Activated T-cell treated with anti-CD3 and anti-CD28 coated beads, Interleukin-2, amount 50 U/mL, for 1 hour (primary cell): Measurements from ENCODE around the gene METTL8.
"Not testable (repeated sequence)": the region's sequence is repeated elsewhere in the genome, so short reads cannot be mapped to it uniquely, and the experiment has no call there.

Experiments used
- DNase-seq: peaks from one replicate; pipeline ENCODE4 v3.0.0-alpha.2; 2020

METTL8 gene

GRCh38 chr2:171341394-171342066, 92.3 kb downstream of the METTL8 start:
- no peak for DNase-seq

DNA sequence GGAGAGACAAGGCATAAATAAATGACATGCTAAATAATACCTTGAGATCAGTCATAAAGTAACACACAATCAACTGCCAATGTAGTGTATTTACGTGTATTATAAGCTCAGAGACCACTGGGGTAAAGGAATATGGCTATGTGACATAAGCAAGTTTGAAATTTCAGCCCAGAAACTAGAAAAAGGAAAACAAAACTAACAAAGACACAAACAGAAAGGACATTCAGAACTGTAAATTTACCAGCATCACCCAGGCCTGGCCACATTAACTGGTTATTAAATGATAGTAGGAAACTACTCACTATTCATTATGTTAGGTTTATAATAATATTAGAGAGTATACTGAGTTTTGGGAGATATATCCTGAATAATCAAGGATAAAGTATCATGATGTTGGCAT, 98.8 kb downstream of the METTL8 start:
- no peak for DNase-seq

DNA sequence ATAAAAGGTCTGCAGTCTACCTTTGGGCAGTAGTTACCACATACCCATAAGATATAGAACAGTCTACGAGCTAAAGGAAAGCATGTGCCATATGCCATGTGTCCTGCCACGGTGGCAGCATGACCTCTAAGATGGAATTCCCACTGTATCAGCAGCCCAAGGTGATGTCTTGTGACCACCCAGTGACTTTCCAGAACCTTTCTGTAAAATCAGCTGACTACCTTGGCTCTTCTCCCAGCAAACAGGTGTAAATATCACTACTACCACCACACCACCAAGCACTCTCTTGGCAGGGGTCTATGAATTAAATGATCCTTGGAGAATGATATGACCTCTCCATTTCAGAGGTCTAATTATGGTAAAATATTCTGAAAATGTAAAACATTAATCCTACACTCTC, 99.6 kb downstream of the METTL8 start:
- no peak for DNase-seq

DNA sequence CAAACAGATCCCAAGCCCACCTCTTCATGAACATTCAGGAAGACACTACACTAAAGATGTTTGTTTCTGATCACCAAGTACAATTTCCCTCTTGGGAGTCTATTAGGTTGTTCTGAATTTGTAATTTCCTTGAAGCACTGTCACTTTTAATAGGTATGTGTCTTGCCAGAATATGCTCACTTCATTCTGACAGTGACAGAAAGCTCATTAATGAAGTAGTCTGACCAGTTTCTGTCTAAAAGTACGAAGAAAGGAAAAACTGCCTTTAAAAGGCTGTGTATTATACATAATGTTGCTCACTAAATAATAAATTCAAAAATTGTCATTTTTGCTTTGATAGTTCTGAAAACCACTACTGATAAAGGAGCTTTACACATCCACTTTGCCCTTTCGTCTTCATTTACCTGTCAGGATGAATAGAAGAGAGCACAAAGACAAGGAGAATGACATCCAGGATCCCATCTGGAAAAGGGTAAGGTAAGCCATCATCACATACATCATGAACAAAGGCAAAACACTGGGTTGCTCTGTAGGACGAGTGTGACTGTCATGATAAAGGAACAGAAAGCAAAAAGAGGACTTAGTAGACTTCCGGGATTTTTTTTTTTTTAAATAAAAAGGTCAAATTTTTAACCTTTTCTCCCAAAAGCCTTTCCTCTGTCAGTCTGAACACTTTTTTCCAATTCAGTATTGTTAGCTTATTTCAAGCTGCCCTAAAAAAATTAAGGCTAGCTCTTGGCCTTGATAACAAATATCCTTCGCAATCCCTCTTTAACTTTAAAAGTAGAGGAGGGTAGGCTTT, 103.4 kb downstream of the METTL8 start:
- no peak for DNase-seq

DNA sequence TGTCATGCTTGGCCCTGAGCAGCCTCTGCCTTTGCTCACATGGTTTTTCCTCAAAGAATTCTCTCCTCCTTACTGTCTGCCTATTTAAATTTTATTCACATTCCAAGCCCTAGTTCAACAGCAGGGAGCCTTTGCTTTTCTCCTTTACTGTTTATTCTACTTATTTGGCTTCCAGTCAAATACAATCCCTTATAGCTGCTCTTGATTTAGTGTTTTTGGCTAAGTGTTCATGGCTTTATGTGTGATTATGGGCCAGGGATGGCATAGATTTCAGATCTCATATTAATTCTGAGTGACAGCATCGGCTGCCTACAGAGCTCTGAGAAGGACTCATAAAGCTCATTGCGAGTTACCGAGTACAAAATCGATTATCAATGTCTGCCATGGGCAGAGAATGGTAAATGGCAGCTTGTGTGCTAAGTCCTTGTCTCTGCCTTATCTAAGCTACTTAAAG, 106.7 kb downstream of the METTL8 start:
- DNase-seq = no peak

DNA sequence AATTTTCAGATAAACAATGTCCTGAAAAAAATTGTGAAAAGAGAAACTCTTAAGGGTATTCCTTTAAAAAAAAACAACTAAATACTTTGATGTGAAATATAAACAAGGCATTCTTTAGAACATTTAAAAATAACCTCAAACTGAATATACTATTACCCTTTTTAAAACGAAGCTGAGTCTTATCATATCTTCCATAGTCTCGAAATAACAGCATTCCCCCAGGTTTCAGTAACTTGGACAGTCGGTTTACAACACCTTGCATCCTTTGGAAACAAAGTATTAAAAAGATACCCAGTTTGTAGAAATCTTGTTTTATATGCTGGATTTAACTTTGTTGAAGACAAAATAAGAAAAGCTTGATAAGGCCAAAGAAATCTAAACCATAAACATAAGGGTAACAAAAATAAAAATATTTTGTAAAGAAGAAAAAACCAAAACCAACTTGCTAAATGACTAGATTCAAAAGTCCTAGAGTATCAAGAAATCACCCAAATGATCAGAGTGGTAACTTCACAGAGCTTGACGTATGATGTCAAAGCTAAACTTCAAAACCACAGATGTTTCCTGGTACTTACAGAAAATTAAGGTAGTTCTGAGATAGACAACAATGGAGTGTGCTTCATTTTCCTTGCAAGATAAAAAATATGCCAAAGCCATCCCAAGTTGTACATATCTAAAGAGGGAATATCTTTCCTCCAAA, 107.8 kb downstream of the METTL8 start:
- no peak for DNase-seq

- DNase-seq = no peak
Observed at GRCh38 chr2:171323971-171324528, 109.7 kb downstream of the METTL8 start.

- no peak for DNase-seq
Observed at GRCh38 chr2:171322928-171323327, 110.9 kb downstream of the METTL8 start.

- no peak for DNase-seq
Observed at GRCh38 chr2:171320731-171321130, 113.1 kb downstream of the METTL8 start.

GRCh38 chr2:171320208-171320621, 113.6 kb downstream of the METTL8 start:
- DNase-seq = no peak

DNA sequence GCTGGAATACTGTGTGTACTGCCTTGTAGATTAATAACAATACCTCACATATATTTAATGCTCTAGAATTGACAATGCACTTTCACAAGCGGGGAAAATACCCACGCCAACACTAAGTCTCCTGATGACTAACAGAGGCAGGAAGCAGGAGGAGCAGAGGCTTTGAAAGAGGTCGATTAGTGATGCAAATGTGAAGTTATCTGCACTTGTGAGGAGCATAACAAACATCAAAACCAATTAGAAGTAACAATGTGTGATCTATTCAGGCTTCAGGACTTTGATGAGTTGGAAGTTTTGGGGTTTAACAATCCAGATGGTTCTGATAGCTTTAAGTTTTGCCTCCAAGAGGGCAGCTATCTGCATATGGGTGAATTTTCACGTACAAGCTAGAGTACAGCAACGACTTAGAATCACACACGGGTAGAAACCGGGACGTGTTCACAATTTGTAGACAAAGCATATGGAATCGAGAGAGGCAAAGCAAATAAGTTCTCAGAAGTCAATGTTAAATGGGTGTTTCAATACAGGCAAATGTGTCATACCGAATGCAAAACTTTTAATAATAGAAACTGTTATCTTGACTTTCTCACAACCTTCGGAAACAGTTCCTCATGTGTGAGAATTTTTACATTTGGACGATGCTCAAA, 114.5 kb downstream of the METTL8 start:
- no peak for DNase-seq

DNA sequence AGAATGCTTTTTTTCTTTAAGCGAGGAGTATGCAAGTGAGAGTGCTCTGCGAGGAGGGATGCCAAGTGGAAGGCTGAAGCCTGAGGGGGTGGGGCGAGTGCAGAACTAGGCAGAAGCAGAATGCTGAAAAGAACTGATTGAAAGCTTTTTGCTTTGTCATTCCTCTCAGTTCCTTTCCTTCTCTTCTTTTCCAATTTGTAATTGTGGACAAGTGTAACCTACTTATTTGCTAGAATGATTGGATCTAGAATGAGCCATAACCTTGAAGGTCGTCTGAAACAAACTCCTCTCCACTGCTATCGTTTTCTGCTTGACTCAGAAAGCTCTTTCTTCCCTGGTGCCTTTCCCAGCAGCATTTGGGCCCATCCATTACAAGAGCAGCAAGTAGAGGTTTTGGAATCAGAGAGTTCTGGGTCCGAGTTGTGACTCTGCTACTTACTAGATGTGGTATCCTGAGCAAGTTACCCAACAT, 115.3 kb downstream of the METTL8 start:
- DNase-seq = no peak

GRCh38 chr2:171317492-171318125, 116.2 kb downstream of the METTL8 start:
- DNase-seq = no peak

DNA sequence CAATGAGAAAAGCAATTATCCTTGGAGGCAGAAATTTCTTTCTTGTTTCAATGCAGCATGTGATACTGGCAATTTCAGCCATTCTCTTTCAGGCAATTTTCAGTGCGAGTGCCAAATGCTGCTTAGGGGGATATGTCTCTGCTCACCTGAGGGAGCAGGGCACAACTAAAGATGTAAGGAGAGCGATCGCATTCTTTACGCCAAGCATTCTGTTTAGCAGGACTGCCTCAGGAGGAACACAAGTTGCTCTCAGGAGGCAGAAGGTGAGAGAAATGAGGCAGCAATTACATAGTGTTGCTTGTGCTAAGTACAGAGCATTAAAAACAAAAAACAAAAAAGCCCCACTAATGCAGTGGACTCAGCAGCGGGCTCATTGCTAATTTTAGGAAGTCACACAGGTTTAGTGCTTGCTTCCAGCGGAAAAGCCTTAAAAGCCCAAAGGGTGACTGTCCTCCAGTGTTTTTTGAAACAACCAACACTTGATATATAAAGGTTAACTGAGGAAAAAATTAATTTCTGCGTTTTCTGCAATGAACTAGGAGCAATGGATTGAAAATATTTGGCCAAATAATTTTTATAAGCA, 116.9 kb downstream of the METTL8 start:
- DNase-seq = no peak

- no peak for DNase-seq
Observed at GRCh38 chr2:171316220-171316619, 117.6 kb downstream of the METTL8 start.

GRCh38 chr2:171315781-171316180, 118.0 kb downstream of the METTL8 start:
- no peak for DNase-seq

DNA sequence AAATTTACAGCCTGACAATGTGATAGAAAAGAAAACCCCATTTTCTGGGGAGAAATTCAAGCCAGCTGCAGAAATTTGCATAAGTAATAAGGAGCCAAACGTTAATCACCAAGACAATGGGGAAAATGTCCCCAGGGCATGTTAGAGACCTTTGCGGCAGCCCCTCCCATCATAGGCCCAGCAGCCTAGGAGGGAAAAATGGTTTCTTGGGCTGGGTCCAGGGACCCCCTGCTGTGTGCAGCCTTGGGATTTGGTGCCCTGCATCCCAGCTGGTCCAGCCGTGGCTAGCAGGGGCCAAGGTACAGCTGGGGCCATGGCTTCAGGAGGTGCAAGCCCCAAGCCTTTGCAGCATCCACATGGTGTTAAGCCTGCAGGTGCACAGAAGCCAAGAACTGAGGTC, 121.6 kb downstream of the METTL8 start:
- DNase-seq = not testable (repeated sequence)

DNA sequence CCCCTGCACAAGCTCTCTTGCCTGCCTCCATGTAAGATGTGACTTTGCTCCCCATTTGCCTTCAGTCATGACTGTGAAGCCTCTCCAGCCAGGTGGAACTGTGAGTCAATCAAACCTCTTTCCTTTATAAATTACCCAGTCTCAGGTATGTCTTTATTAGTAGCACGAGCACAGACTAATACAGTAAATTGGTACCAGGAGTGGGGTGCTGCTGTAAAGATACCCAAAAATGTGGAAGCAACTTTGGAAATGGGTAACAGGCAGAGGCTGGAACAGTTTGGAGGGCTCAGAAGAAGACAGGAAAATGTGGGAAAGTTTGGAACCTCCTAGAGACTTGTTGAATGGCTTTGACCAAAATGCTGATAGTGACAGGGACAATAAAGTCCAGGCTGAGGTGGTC, 122.2 kb downstream of the METTL8 start:
- not testable (repeated sequence) for DNase-seq

- no peak for DNase-seq
Observed at GRCh38 chr2:171310889-171311288, 122.9 kb downstream of the METTL8 start.

DNA sequence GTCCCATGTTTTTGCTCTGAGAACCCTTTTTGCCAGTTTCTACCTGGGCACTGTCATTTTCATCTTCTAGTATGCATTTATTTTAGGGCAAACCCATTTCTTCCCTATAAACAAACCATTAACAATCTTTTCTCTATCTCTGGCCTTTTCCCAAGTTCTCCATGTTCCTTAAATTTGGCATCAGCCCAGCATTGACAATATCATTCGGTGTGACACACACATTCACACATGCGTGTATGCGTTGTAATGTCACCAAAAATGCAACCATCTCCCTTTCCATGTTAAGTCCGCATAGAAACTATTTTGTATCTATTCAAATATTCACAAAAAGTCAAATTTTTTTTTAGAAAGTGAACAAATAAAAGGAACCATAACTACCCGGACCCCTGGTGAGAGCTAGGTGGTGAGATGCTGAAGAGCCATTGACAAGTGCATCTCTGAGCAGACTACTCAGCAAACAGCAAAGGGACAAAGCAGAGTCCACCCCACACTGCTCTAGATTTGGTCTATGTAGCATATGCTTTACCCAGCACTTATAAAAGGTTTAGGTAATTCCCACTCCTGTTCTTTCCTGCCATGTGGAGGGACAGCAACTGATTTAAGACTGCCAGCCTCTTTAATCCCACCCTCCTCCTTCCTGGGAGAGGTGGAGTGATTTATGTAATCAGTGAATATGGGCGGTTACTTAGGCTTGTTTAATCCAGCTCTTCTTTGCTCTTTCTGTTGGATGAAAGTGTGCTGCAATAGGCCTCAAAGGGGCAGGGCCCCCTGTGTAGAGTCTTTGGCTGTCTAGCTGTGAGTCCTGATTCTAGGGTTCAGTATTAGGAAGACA, 124.1 kb downstream of the METTL8 start:
- DNase-seq = no peak
